Activated CD8-positive, alpha-beta T cell treated with anti-CD3 and anti-CD28 coated beads, Interleukin-2, amount 10 ng/mL, durations not matched to agents 7 days and 5 days (primary cell): ENCODE measurements around the gene KAZN. TPM values are rescaled to one million over a fixed set of nuclear protein-coding genes. Genes with fewer than 3 reads are reported as not detected.

Experiments used
- ATAC-seq: fragments of 150-1000 bp; cut with Tn5 transposase; one replicate; pipeline ENCODE4 v1.10.0; 2021; ENCODE audit warnings: moderate library complexity
- CTCF ChIA-PET: fragments of 350-600 bp; sonication (Branson Sonifier 250); formaldehyde crosslinking; loops from one replicate; lab custom pipeline; 2021; ENCODE audit warnings: antibody characterized with exemption; lab: Charles Lee
- POLR2A ChIA-PET: fragments of 350-600 bp; sonication (Branson Sonifier 250); formaldehyde crosslinking; loops from one replicate; lab custom pipeline; 2021; ENCODE audit warnings: antibody characterized with exemption; lab: Charles Lee
- DNase-seq: peaks from one replicate; pipeline ENCODE4 v3.0.0-alpha.2; 2020
- H3K27ac Mint-ChIP-seq: one replicate; pipeline ENCODE4 v1.8.0; 2021; ENCODE audit warnings: mild to moderate bottlenecking, mixed read lengths
- H3K27me3 Mint-ChIP-seq: one replicate; pipeline ENCODE4 v1.8.0; 2021; ENCODE audit warnings: low read depth, mixed read lengths
- H3K36me3 Mint-ChIP-seq: one replicate; pipeline ENCODE4 v1.8.0; 2021; ENCODE audit warnings: low read depth, mixed read lengths
- H3K4me1 Mint-ChIP-seq: one replicate; pipeline ENCODE4 v1.8.0; 2021; ENCODE audit warnings: low read depth, mixed read lengths
- H3K4me3 Mint-ChIP-seq: one replicate; pipeline ENCODE4 v1.8.0; 2021; ENCODE audit warnings: mild to moderate bottlenecking, mixed read lengths
- H3K9me3 Mint-ChIP-seq: one replicate; pipeline ENCODE4 v1.8.0; 2022; ENCODE audit warnings: mixed read lengths; ENCODE audit not compliant: insufficient read depth
- total RNA-seq, 2 experiments: library from RNA; stranded (reverse); gene quantifications; one replicate each; pipeline ENCODE4 v1.2.3, GENCODE V29; 2021

KAZN gene
- total RNA-seq, 2 experiments from 2014 or later, result 1.1 to 1.7 TPM

GRCh38 chr1:15153842-15154479, 555.5 kb downstream of the KAZN start:
- peak overlapping the region; percentile 57 for H3K4me3 Mint-ChIP-seq
- H3K27me3 Mint-ChIP-seq, result peaks cover 46% of the 10 kb centered on the region
- H3K9me3 Mint-ChIP-seq, result no peaks in the 10 kb centered on the region
- ChIA-PET CTCF (interaction anchor here (1.0 to 2.9 kb wide), 4 partner anchors 24 to 151 kb away, joined by 3 to 8 read pairs (median 4); no protein-coding TSS in a partner anchor), POLR2A (no interaction called here)
- H3K27ac Mint-ChIP-seq, result no peak overlapping the region
- peaks cover 46% of the 10 kb centered on the region for H3K4me1 Mint-ChIP-seq
- H3K36me3 Mint-ChIP-seq, result no peaks in the 10 kb centered on the region
- DNase-seq (peak; percentile 45), ATAC-seq (peak; percentile 40)

GRCh38 chr1:15154480-15155036, 556.1 kb downstream of the KAZN start:
- H3K9me3 Mint-ChIP-seq, result no peaks in the 10 kb centered on the region
- ChIA-PET POLR2A (no interaction called here), CTCF (interaction anchor here (1.0 kb wide), 2 partner anchors 25 to 29 kb away, joined by 3 read pairs; no protein-coding TSS in a partner anchor)
- peaks cover 43% of the 10 kb centered on the region for H3K27me3 Mint-ChIP-seq
- DNase-seq (peak; percentile 26), ATAC-seq (peak; percentile 16)
- H3K4me3 Mint-ChIP-seq, result peak overlapping the region; percentile 57
- peaks cover 46% of the 10 kb centered on the region for H3K4me1 Mint-ChIP-seq
- no peaks in the 10 kb centered on the region for H3K36me3 Mint-ChIP-seq
- no peak overlapping the region for H3K27ac Mint-ChIP-seq

- H3K27ac Mint-ChIP-seq, result no peak overlapping the region
- no peak overlapping the region for H3K4me3 Mint-ChIP-seq
- ChIA-PET CTCF (no interaction called here), POLR2A (no interaction called here)
- peaks cover 37% of the 10 kb centered on the region for H3K27me3 Mint-ChIP-seq
- ATAC-seq, result no peak
- H3K9me3 Mint-ChIP-seq, result no peaks in the 10 kb centered on the region
- H3K4me1 Mint-ChIP-seq, result peaks cover 46% of the 10 kb centered on the region
- DNase-seq, result no peak
- no peaks in the 10 kb centered on the region for H3K36me3 Mint-ChIP-seq
Observed at GRCh38 chr1:15155191-15155590, 556.7 kb downstream of the KAZN start.

GRCh38 chr1:15155888-15156741, 557.6 kb downstream of the KAZN start:
- Mint-ChIP-seq H3K27ac (peak overlapping the region; percentile 77), H3K27me3 (peaks cover 33% of the 10 kb centered on the region), H3K4me3 (peak overlapping the region; percentile 51), H3K4me1 (peaks cover 46% of the 10 kb centered on the region), H3K9me3 (no peaks in the 10 kb centered on the region), H3K36me3 (no peaks in the 10 kb centered on the region)
- DNase-seq, result peak; percentile 44
- peak; percentile 48 for ATAC-seq
- ChIA-PET POLR2A (no interaction called here), CTCF (interaction anchor here (1.1 to 2.1 kb wide), 3 partner anchors 28 to 148 kb away, joined by 3 to 15 read pairs (median 12); no protein-coding TSS in a partner anchor)

- Mint-ChIP-seq H3K4me3 (peak overlapping the region; percentile 51), H3K9me3 (no peaks in the 10 kb centered on the region), H3K27ac (peak overlapping the region; percentile 77), H3K4me1 (peaks cover 46% of the 10 kb centered on the region), H3K36me3 (no peaks in the 10 kb centered on the region), H3K27me3 (peaks cover 29% of the 10 kb centered on the region)
- ATAC-seq, result no peak
- DNase-seq, result no peak
- CTCF ChIA-PET, result interaction anchor here (1.1 to 2.1 kb wide), 3 partner anchors 28 to 147 kb away, joined by 3 to 15 read pairs (median 12); no protein-coding TSS in a partner anchor
- POLR2A ChIA-PET, result no interaction called here
Observed at GRCh38 chr1:15156807-15157380, 558.4 kb downstream of the KAZN start.

- no peak for DNase-seq
- Mint-ChIP-seq H3K4me3 (no peak overlapping the region), H3K27ac (no peak overlapping the region), H3K27me3 (peaks cover 25% of the 10 kb centered on the region), H3K4me1 (peaks cover 42% of the 10 kb centered on the region), H3K36me3 (no peaks in the 10 kb centered on the region), H3K9me3 (no peaks in the 10 kb centered on the region)
- no peak for ATAC-seq
- ChIA-PET CTCF (interaction anchor here (1.1 to 2.1 kb wide), 2 partner anchors 116 to 146 kb away, joined by 3 to 12 read pairs; no protein-coding TSS in a partner anchor), POLR2A (no interaction called here)
Observed at GRCh38 chr1:15157524-15158399, 559.3 kb downstream of the KAZN start.

GRCh38 chr1:15158506-15159165, 560.2 kb downstream of the KAZN start:
- ChIA-PET POLR2A (no interaction called here), CTCF (no interaction called here)
- Mint-ChIP-seq H3K4me3 (no peak overlapping the region), H3K36me3 (no peaks in the 10 kb centered on the region), H3K27ac (no peak overlapping the region), H3K4me1 (peaks cover 41% of the 10 kb centered on the region), H3K27me3 (peaks cover 25% of the 10 kb centered on the region), H3K9me3 (no peaks in the 10 kb centered on the region)
- no peak for ATAC-seq
- DNase-seq, result no peak

- Mint-ChIP-seq H3K36me3 (no peaks in the 10 kb centered on the region), H3K9me3 (no peaks in the 10 kb centered on the region), H3K27ac (no peak overlapping the region), H3K27me3 (peaks cover 26% of the 10 kb centered on the region), H3K4me1 (peaks cover 40% of the 10 kb centered on the region), H3K4me3 (no peak overlapping the region)
- no peak for DNase-seq
- no peak for ATAC-seq
- CTCF ChIA-PET, result no interaction called here
- POLR2A ChIA-PET, result no interaction called here
Observed at GRCh38 chr1:15159166-15159555, 560.7 kb downstream of the KAZN start.

- ChIA-PET CTCF (no interaction called here), POLR2A (no interaction called here)
- ATAC-seq (no peak), DNase-seq (no peak)
- Mint-ChIP-seq H3K4me1 (peaks cover 32% of the 10 kb centered on the region), H3K27me3 (peaks cover 20% of the 10 kb centered on the region), H3K27ac (no peak overlapping the region), H3K9me3 (no peaks in the 10 kb centered on the region), H3K36me3 (no peaks in the 10 kb centered on the region), H3K4me3 (no peak overlapping the region)
Observed at GRCh38 chr1:15160626-15161025, 562.1 kb downstream of the KAZN start.

- no peaks in the 10 kb centered on the region for H3K36me3 Mint-ChIP-seq
- DNase-seq (no peak), ATAC-seq (no peak)
- peaks cover 9% of the 10 kb centered on the region for H3K4me1 Mint-ChIP-seq
- CTCF ChIA-PET, result no interaction called here
- peaks cover 34% of the 10 kb centered on the region for H3K27me3 Mint-ChIP-seq
- POLR2A ChIA-PET, result no interaction called here
- H3K4me3 Mint-ChIP-seq, result no peak overlapping the region
- no peaks in the 10 kb centered on the region for H3K9me3 Mint-ChIP-seq
- no peak overlapping the region for H3K27ac Mint-ChIP-seq
Observed at GRCh38 chr1:15167386-15167785, 568.9 kb downstream of the KAZN start.
